HG03460 (cell line): ENCODE measurements around the gene PRC1.

Experiments used
- ATAC-seq: cut with Tn5 transposase; IDR thresholded peaks from one replicate; pipeline ENCODE4 v1.9.1; 2021; ENCODE audit not compliant: unreplicated experiment

PRC1 gene

GRCh38 chr15:90956274-90957030, 37.9 kb downstream of the PRC1 start:
- ATAC-seq: no peak

GRCh38 chr15:90955624-90956273, 38.6 kb downstream of the PRC1 start:
- no peak for ATAC-seq

- ATAC-seq: peak; percentile 93
Observed at GRCh38 chr15:90954712-90955623, 39.4 kb downstream of the PRC1 start, which contains the start of gene RCCD1. Gene RCCD1 (plus strand): TSS chr15:90954884. CDS start chr15:90956735, 1,851 bp downstream.

- no peak for ATAC-seq
Observed at GRCh38 chr15:90953947-90954711, 40.2 kb downstream of the PRC1 start.

- ATAC-seq: no peak
Observed at GRCh38 chr15:90952901-90953677, 41.2 kb downstream of the PRC1 start.

GRCh38 chr15:90950676-90951075, 43.7 kb downstream of the PRC1 start:
- no peak for ATAC-seq

GRCh38 chr15:90949979-90950675, 44.2 kb downstream of the PRC1 start:
- no peak for ATAC-seq

- ATAC-seq: no peak
Observed at GRCh38 chr15:90948506-90948905, 45.8 kb downstream of the PRC1 start.

- ATAC-seq: no peak
Observed at GRCh38 chr15:90947577-90948357, 46.6 kb downstream of the PRC1 start.

GRCh38 chr15:90946941-90947576, 47.3 kb downstream of the PRC1 start:
- no peak for ATAC-seq

GRCh38 chr15:90946538-90946937, 47.8 kb downstream of the PRC1 start:
- ATAC-seq: no peak

GRCh38 chr15:90945091-90945490, 49.2 kb downstream of the PRC1 start:
- no peak for ATAC-seq

GRCh38 chr15:90942354-90943120, 51.8 kb downstream of the PRC1 start:
- ATAC-seq: no peak

GRCh38 chr15:90941038-90941437, 53.3 kb downstream of the PRC1 start:
- no peak for ATAC-seq

GRCh38 chr15:90939756-90940155, 54.6 kb downstream of the PRC1 start:
- ATAC-seq: no peak

GRCh38 chr15:90938261-90938660, 56.1 kb downstream of the PRC1 start:
- ATAC-seq: no peak

- no peak for ATAC-seq
Observed at GRCh38 chr15:90936823-90937222, 57.5 kb downstream of the PRC1 start.
